ENCODE measurements around the gene NR2F6. TPM values are rescaled to one million over a fixed set of nuclear protein-coding genes. Genes with fewer than 3 reads are reported as not detected.

Gene NR2F6
- total RNA-seq, 1 experiment from 2014 or later = 26.3 TPM

GRCh38 chr19:17249887-17250548 lies 4.3 kb upstream of the NR2F6 start:
- no peak for DNase-seq (ENCODE audit: low spot score)
- TF ChIP-seq EZH2 (IDR thresholded peaks at IDR 0.05; ENCODE audit: borderline replicate concordance, low read depth, low read length, poor library complexity, severe bottlenecking) (no peak), CTCF (conservative IDR thresholded peaks at IDR 0.05; ENCODE audit: low read depth, low read length) (no peak)
- Histone ChIP-seq H3K9me3 (ENCODE audit: low read depth, low read length, poor library complexity, severe bottlenecking) (no peaks in the 10 kb centered on the region), H3K4me3 (ENCODE audit: low read depth, low read length, poor library complexity, severe bottlenecking) (no peak overlapping the region), H3K27ac (ENCODE audit: low read depth, low read length, poor library complexity, severe bottlenecking) (no peak overlapping the region), H3K36me3 (ENCODE audit: insufficient read depth, low read length, poor library complexity, severe bottlenecking) (no peaks in the 10 kb centered on the region), H3K4me1 (ENCODE audit: insufficient read depth, low read length, poor library complexity, severe bottlenecking) (peaks cover 12% of the 10 kb centered on the region), H3K27me3 (replicated peaks; ENCODE audit: insufficient read depth, low read depth, low read length, poor library complexity) (no peaks in the 10 kb centered on the region)
- no TSS peak for BruUV-seq (replicated peaks)
- CTCF ChIA-PET = interaction anchor here (0.6 kb wide), 2 partner anchors 193 to 528 kb away, joined by 3 to 4 read pairs; no protein-coding TSS in a partner anchor
- intact Hi-C loops (cut with micrococcal nuclease; ENCODE audit: unreplicated experiment) = no loop called here
- POLR2A ChIA-PET (ENCODE audit: low non-redundant PET) = no interaction called here

GRCh38 chr19:17248011-17248776 lies 2.5 kb upstream of the NR2F6 start:
- ChIA-PET POLR2A (ENCODE audit: low non-redundant PET) (no interaction called here), CTCF (no interaction called here)
- no peak for TF ChIP-seq EZH2 (IDR thresholded peaks at IDR 0.05; ENCODE audit: borderline replicate concordance, low read depth, low read length, poor library complexity, severe bottlenecking)
- no peak for TF ChIP-seq CTCF (conservative IDR thresholded peaks at IDR 0.05; ENCODE audit: low read depth, low read length)
- no peaks in the 10 kb centered on the region for H3K9me3 ChIP-seq (ENCODE audit: low read depth, low read length, poor library complexity, severe bottlenecking)
- intact Hi-C loops (cut with micrococcal nuclease; ENCODE audit: unreplicated experiment) = no loop called here
- H3K4me1 ChIP-seq (ENCODE audit: insufficient read depth, low read length, poor library complexity, severe bottlenecking) = peaks cover 12% of the 10 kb centered on the region
- no peak for DNase-seq (ENCODE audit: low spot score)
- H3K4me3 ChIP-seq (ENCODE audit: low read depth, low read length, poor library complexity, severe bottlenecking) = no peak overlapping the region
- no TSS peak for BruUV-seq (replicated peaks)
- H3K36me3 ChIP-seq (ENCODE audit: insufficient read depth, low read length, poor library complexity, severe bottlenecking) = no peaks in the 10 kb centered on the region
- H3K27ac ChIP-seq (ENCODE audit: low read depth, low read length, poor library complexity, severe bottlenecking) = no peak overlapping the region
- H3K27me3 ChIP-seq (replicated peaks; ENCODE audit: insufficient read depth, low read depth, low read length, poor library complexity) = no peaks in the 10 kb centered on the region

GRCh38 chr19:17246681-17247425 lies 1.1 kb upstream of the NR2F6 start:
- intact Hi-C loops (cut with micrococcal nuclease; ENCODE audit: unreplicated experiment) = no loop called here
- no TSS peak for BruUV-seq (replicated peaks)
- Histone ChIP-seq H3K9me3 (ENCODE audit: low read depth, low read length, poor library complexity, severe bottlenecking) (no peaks in the 10 kb centered on the region), H3K27ac (ENCODE audit: low read depth, low read length, poor library complexity, severe bottlenecking) (peak overlapping the region; percentile 65), H3K27me3 (replicated peaks; ENCODE audit: insufficient read depth, low read depth, low read length, poor library complexity) (no peaks in the 10 kb centered on the region), H3K36me3 (ENCODE audit: insufficient read depth, low read length, poor library complexity, severe bottlenecking) (no peaks in the 10 kb centered on the region), H3K4me1 (ENCODE audit: insufficient read depth, low read length, poor library complexity, severe bottlenecking) (peaks cover 12% of the 10 kb centered on the region), H3K4me3 (ENCODE audit: low read depth, low read length, poor library complexity, severe bottlenecking) (peak overlapping the region; percentile 66)
- ChIA-PET CTCF (no interaction called here), POLR2A (ENCODE audit: low non-redundant PET) (no interaction called here)
- DNase-seq (ENCODE audit: low spot score) = peak; percentile 49
- no peak for TF ChIP-seq CTCF (conservative IDR thresholded peaks at IDR 0.05; ENCODE audit: low read depth, low read length)
- TF ChIP-seq EZH2 (IDR thresholded peaks at IDR 0.05; ENCODE audit: borderline replicate concordance, low read depth, low read length, poor library complexity, severe bottlenecking) = no peak
